ENCODE data around the gene IQCN. TPM values are rescaled to one million over a fixed set of nuclear protein-coding genes. Genes with fewer than 3 reads are reported as not detected.

IQCN gene
- total and polyA plus RNA-seq, 2 donors (not counting 1 experiment from before 2014, with no cell fraction given) = 52.0 to 63.6 TPM

DNA sequence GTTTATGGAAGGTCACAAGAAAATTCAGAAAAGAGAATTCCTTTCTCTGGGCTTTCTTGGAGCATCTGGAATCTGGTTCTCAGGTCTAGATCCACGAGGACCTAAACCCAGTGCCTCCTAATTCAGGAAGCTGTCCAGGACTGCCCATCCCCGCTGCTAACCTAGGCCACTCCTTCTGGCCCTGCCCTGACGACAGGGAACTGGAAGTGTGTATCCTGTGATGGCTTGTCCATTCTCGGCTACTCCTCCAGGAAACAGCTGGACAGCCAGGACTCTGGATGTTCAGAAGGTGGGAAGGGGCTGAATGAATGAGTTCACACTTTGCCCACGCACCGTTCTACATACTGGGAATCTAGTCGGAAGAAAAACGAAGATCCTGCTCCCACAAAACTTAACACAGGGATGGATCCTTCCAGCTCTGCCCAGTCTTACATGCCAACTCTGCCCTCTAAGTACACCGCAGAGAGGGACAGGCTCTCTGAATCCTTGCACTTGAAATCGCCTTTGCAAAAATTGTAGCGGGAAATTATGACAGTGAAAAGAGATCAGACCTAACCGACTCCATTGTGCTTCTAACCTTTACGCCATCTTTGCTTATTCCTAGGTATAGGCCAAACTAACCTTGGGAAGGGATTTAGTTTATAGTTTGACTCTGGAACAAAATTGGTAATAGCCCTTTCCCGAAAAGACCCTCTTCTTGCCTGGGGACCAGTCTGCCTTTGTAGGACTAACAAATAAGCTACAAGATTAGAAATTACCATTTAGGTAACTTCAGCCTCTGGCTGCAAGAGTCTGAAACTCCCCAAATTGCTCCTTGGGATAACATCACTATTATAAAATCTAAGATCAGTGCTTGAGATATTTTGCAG, 46.8 kb upstream of the IQCN start:
- Mint-ChIP-seq H3K27ac (peak overlapping the region; percentile 94), H3K27me3 (no peaks in the 10 kb centered on the region), H3K4me1 (peaks cover 57% of the 10 kb centered on the region), H3K4me3 (peak overlapping the region; percentile 87), H3K9me3 (ENCODE audit: insufficient read depth) (no peaks in the 10 kb centered on the region)
- Histone ChIP-seq H3K36me3 (replicated peaks in 1 of 2; ENCODE audit: control extremely low read depth in 1 of 2, control insufficient read depth in 1 of 2, extremely low read depth in 1 of 2, insufficient read depth in 2 of 2, low read length in 1 of 2) (no peaks in the 10 kb centered on the region), H3K27me3 (replicated peaks in 1 of 4; ENCODE audit: control extremely low read depth in 1 of 4, control insufficient read depth in 3 of 4, insufficient read depth in 4 of 4, low read length in 3 of 4) (no peaks in the 10 kb centered on the region), H3K9ac (ENCODE audit: low read length) (no peak overlapping the region), H3K4me1 (ENCODE audit: control insufficient read depth in 2 of 2, insufficient read depth in 2 of 2, low read length in 2 of 2) (peaks cover 32 to 59% of the 10 kb centered on the region in 2 donors), H4K20me1 (ENCODE audit: control insufficient read depth, insufficient read depth, low read length, poor library complexity, severe bottlenecking) (peaks cover 7% of the 10 kb centered on the region), H3K4me3 (ENCODE audit: control extremely low read depth in 1 of 5, extremely low read depth in 1 of 5, insufficient read depth in 1 of 5, low read depth in 2 of 5, low read length in 4 of 5) (no peak overlapping the region), H3K9me3 (ENCODE audit: control extremely low read depth in 1 of 3, control insufficient read depth in 2 of 3, insufficient read depth in 1 of 3, low read length in 2 of 3) (peaks cover 0 to 6% (median 0%) of the 10 kb centered on the region in 3 donors), H3K4me2 (replicated peaks; ENCODE audit: low read depth, low read length, poor library complexity, severe bottlenecking) (peak overlapping the region; percentile 85), H3K79me2 (ENCODE audit: control insufficient read depth, insufficient read depth, low read length) (peaks cover 51% of the 10 kb centered on the region), H3K27ac (ENCODE audit: low read length in 2 of 2) (peak overlapping the region in 1 of 2 donors; percentile 87), H2AFZ (ENCODE audit: insufficient read depth, low read depth, low read length, poor library complexity, severe bottlenecking) (no peak overlapping the region)
- TF ChIP-seq, protein P1, sequence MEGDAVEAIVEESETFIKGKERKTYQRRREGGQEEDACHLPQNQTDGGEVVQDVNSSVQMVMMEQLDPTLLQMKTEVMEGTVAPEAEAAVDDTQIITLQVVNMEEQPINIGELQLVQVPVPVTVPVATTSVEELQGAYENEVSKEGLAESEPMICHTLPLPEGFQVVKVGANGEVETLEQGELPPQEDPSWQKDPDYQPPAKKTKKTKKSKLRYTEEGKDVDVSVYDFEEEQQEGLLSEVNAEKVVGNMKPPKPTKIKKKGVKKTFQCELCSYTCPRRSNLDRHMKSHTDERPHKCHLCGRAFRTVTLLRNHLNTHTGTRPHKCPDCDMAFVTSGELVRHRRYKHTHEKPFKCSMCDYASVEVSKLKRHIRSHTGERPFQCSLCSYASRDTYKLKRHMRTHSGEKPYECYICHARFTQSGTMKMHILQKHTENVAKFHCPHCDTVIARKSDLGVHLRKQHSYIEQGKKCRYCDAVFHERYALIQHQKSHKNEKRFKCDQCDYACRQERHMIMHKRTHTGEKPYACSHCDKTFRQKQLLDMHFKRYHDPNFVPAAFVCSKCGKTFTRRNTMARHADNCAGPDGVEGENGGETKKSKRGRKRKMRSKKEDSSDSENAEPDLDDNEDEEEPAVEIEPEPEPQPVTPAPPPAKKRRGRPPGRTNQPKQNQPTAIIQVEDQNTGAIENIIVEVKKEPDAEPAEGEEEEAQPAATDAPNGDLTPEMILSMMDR (IDR thresholded peaks at IDR 0.05) = no peak
- no peak for TF ChIP-seq EZH2 (IDR thresholded peaks at IDR 0.05; ENCODE audit: borderline replicate concordance, insufficient read depth, low read depth, low read length, poor library complexity, severe bottlenecking)
- no peak for DNase-seq
- no peak for ATAC-seq (ENCODE audit: low read depth)
- intact Hi-C loops (cut with micrococcal nuclease) = no loop called here
- WGBS (ENCODE audit: insufficient coverage) = 98% methylated on average over 9 of the region's 14 CpGs
- ChIA-PET CTCF (interaction anchor here (0.5 to 9.8 kb wide), 13 partner anchors 8 to 208 kb away, joined by 3 to 242 read pairs (median 4); partner anchors contain the start of gene JUND), POLR2A (interaction anchor here (1.4 to 3.9 kb wide), 5 partner anchors 13 to 50 kb away, joined by 3 to 128 read pairs (median 20); partner anchors contain the start of gene JUND)
